ENCODE data around the gene VPS35L. TPM values are rescaled to one million over a fixed set of nuclear protein-coding genes. Genes with fewer than 3 reads are reported as not detected.

Gene VPS35L
- total RNA-seq, result 61.2 TPM
- long read RNA-seq, transcript VPS35L-203 (31 exons, 3,855 nt), result major isoform, 38 of 94 reads
- long read RNA-seq, partial matches to known transcripts, result 33 of 94 reads
- long read RNA-seq, other reads (novel, unspliced or antisense), result 23 of 94 reads

- peak; percentile 99 for DNase-seq (ENCODE audit: low spot score)
Observed at GRCh38 chr16:19555186-19555937, at the start of gene VPS35L. Gene VPS35L, plus strand, starts transcription at chr16:19555703. Its CDS starts 27 bp downstream, at chr16:19555730.

GRCh38 chr16:19506965-19507364, 48.5 kb upstream of the VPS35L start:
- no peak for DNase-seq (ENCODE audit: low spot score)

GRCh38 chr16:19507867-19508266, 47.6 kb upstream of the VPS35L start:
- DNase-seq (ENCODE audit: low spot score), result no peak

GRCh38 chr16:19512297-19512696, 43.2 kb upstream of the VPS35L start:
- DNase-seq (ENCODE audit: low spot score), result no peak

GRCh38 chr16:19513377-19514053, 42.0 kb upstream of the VPS35L start:
- no peak for DNase-seq (ENCODE audit: low spot score)

GRCh38 chr16:19515757-19516156, 39.7 kb upstream of the VPS35L start:
- DNase-seq (ENCODE audit: low spot score), result no peak

GRCh38 chr16:19517424-19518089, 37.9 kb upstream of the VPS35L start:
- no peak for DNase-seq (ENCODE audit: low spot score)

GRCh38 chr16:19518388-19518787, 37.1 kb upstream of the VPS35L start:
- DNase-seq (ENCODE audit: low spot score), result no peak

GRCh38 chr16:19520861-19521331, 34.6 kb upstream of the VPS35L start:
- DNase-seq (ENCODE audit: low spot score), result no peak

- DNase-seq (ENCODE audit: low spot score), result peak; percentile 97
Observed at GRCh38 chr16:19521471-19522396, 33.8 kb upstream of the VPS35L start, which contains the start of gene GDE1. Gene GDE1, minus strand, starts transcription at chr16:19522098. Its CDS starts 134 bp downstream, at chr16:19521964.

GRCh38 chr16:19522397-19522732, 33.1 kb upstream of the VPS35L start:
- no peak for DNase-seq (ENCODE audit: low spot score)

GRCh38 chr16:19522760-19523159, 32.7 kb upstream of the VPS35L start:
- DNase-seq (ENCODE audit: low spot score), result no peak

- DNase-seq (ENCODE audit: low spot score), result no peak
Observed at GRCh38 chr16:19523184-19523558, 32.3 kb upstream of the VPS35L start.

- DNase-seq (ENCODE audit: low spot score), result peak; percentile 98
Observed at GRCh38 chr16:19523559-19524355, 31.7 kb upstream of the VPS35L start, which contains the start of gene CCP110. Gene CCP110, plus strand, starts transcription at chr16:19523942. Its CDS starts 3,940 bp downstream, at chr16:19527882.

GRCh38 chr16:19524356-19524615, 31.2 kb upstream of the VPS35L start:
- DNase-seq (ENCODE audit: low spot score), result no peak

GRCh38 chr16:19524616-19525384, 30.7 kb upstream of the VPS35L start:
- DNase-seq (ENCODE audit: low spot score), result no peak

- DNase-seq (ENCODE audit: low spot score), result no peak
Observed at GRCh38 chr16:19525385-19525723, 30.1 kb upstream of the VPS35L start.

- no peak for DNase-seq (ENCODE audit: low spot score)
Observed at GRCh38 chr16:19527161-19527560, 28.3 kb upstream of the VPS35L start.

- no peak for DNase-seq (ENCODE audit: low spot score)
Observed at GRCh38 chr16:19528666-19529065, 26.8 kb upstream of the VPS35L start.

All from mesenteric fat pad (tissue), 1 donor.